Measurements from ENCODE around the gene TRIO.

GRCh38 chr5:14135621-14136020, 7.5 kb upstream of the TRIO start:
- TF ChIP-seq CTCF (IDR thresholded peaks at IDR 0.05), result no peak
- no peak for TF ChIP-seq USF1 (IDR thresholded peaks at IDR 0.05; ENCODE audit: borderline replicate concordance, low read depth)
- no peak for TF ChIP-seq YY1 (IDR thresholded peaks at IDR 0.05; ENCODE audit: low read depth)
- no peak for TF ChIP-seq EZH2phosphoT487 (IDR thresholded peaks at IDR 0.05; ENCODE audit: borderline replicate concordance, low read depth)
- TF ChIP-seq MAX (IDR thresholded peaks at IDR 0.05; ENCODE audit: low read depth), result no peak
- no peak for TF ChIP-seq MXI1 (IDR thresholded peaks at IDR 0.05; ENCODE audit: low read depth, low read length)
